MM.1S (cell line): ENCODE data around the gene SPATA17.

Experiments
- DNase-seq: peaks from one replicate; pipeline ENCODE4 v3.0.0-alpha.2; 2015
- H2AFZ ChIP-seq: fragments of 300-600 bp; sonication (generic); 2 replicates; pipeline ENCODE4 v1.6.0; 2016; ENCODE audit warnings: antibody characterized with exemption, low read length
- H3F3A ChIP-seq: fragments of 300-600 bp; sonication (generic); 2 replicates; pipeline ENCODE4 v1.6.1; 2016; ENCODE audit warnings: mild to moderate bottlenecking, antibody characterized with exemption, low read length, moderate library complexity, mixed read lengths; ENCODE audit not compliant: insufficient read depth
- H3K27ac ChIP-seq: fragments of 300-600 bp; sonication (generic); 2 replicates; pipeline ENCODE4 v1.5.1; 2016; ENCODE audit warnings: mild to moderate bottlenecking, low read length
- H3K27me3 ChIP-seq: fragments of 300-600 bp; sonication (generic); replicated peaks from 2 replicates; pipeline ENCODE4 v1.6.0; 2016; ENCODE audit warnings: low read length; ENCODE audit not compliant: insufficient read depth
- H3K36me3 ChIP-seq: fragments of 300-600 bp; sonication (generic); replicated peaks from 2 replicates; pipeline ENCODE4 v1.6.1; 2016; ENCODE audit warnings: mild to moderate bottlenecking, low read length, mixed read lengths; ENCODE audit not compliant: insufficient read depth
- H3K4me1 ChIP-seq: fragments of 300-600 bp; sonication (generic); 2 replicates; pipeline ENCODE4 v1.6.1; 2016; ENCODE audit warnings: low read length, mixed read lengths
- H3K4me2 ChIP-seq: fragments of 300-600 bp; sonication (generic); 2 replicates; pipeline ENCODE4 v1.6.0; 2016; ENCODE audit warnings: low read depth, low read length
- H3K4me3 ChIP-seq: fragments of 300-600 bp; sonication (generic); 2 replicates; pipeline ENCODE4 v1.5.1; 2016; ENCODE audit warnings: low read length, mixed read lengths
- H3K79me2 ChIP-seq: fragments of 300-600 bp; sonication (generic); 2 replicates; pipeline ENCODE4 v1.6.1; 2016; ENCODE audit warnings: mixed run types, low read length, mixed read lengths
- H3K9ac ChIP-seq: fragments of 300-600 bp; sonication (generic); 2 replicates; pipeline ENCODE4 v1.6.1; 2016; ENCODE audit warnings: low read length, mixed read lengths
- H3K9me2 ChIP-seq: fragments of 300-600 bp; sonication (generic); replicated peaks from 2 replicates; pipeline ENCODE4 v1.6.1; 2016; ENCODE audit warnings: mild to moderate bottlenecking, low read length, mixed read lengths; ENCODE audit not compliant: insufficient read depth
- H3K9me3 ChIP-seq: fragments of 300-600 bp; sonication (generic); replicated peaks from 2 replicates; pipeline ENCODE4 v1.6.1; 2016; ENCODE audit warnings: mild to moderate bottlenecking, low read length, mixed read lengths; ENCODE audit not compliant: insufficient read depth
- H4K20me1 ChIP-seq: fragments of 300-600 bp; sonication (generic); 2 replicates; pipeline ENCODE4 v1.6.1; 2016; ENCODE audit warnings: mild to moderate bottlenecking, low read length, moderate library complexity, mixed read lengths; ENCODE audit not compliant: insufficient read depth
- CTCF ChIP-seq: fragments of 300-600 bp; sonication (generic); IDR thresholded peaks from 2 replicates; pipeline ENCODE4 v1.5.1; 2016; ENCODE audit warnings: antibody characterized with exemption, low read length, mixed read lengths
- EZH2 ChIP-seq: fragments of 300-600 bp; sonication (generic); optimal IDR thresholded peaks from 2 replicates; pipeline ENCODE3; 2017; ENCODE audit warnings: low read depth, mild to moderate bottlenecking, antibody characterized with exemption, low read length, mixed read lengths
- EZH2phosphoT487 ChIP-seq: fragments of 300-600 bp; sonication (generic); IDR thresholded peaks from 2 replicates; pipeline ENCODE4 v1.6.1; 2018; ENCODE audit warnings: antibody characterized with exemption, low read length

Gene SPATA17

GRCh38 chr1:217721692-217722091 is 90.5 kb downstream of the SPATA17 start:
- Histone ChIP-seq H3K79me2 (no peaks in the 10 kb centered on the region), H4K20me1 (no peaks in the 10 kb centered on the region), H3K36me3 (no peaks in the 10 kb centered on the region), H3K27ac (no peak overlapping the region), H3K9me3 (no peaks in the 10 kb centered on the region), H3K4me1 (no peaks in the 10 kb centered on the region), H3K9ac (no peak overlapping the region), H3F3A (no peaks in the 10 kb centered on the region), H3K4me2 (no peak overlapping the region), H2AFZ (no peak overlapping the region), H3K27me3 (no peaks in the 10 kb centered on the region), H3K4me3 (no peak overlapping the region), H3K9me2 (no peaks in the 10 kb centered on the region)
- no peak for DNase-seq
- no peak for TF ChIP-seq CTCF
- no peak for TF ChIP-seq EZH2
- TF ChIP-seq EZH2phosphoT487 = no peak

- no peaks in the 10 kb centered on the region for H3K79me2 ChIP-seq
- DNase-seq = no peak
- no peak overlapping the region for H3K4me3 ChIP-seq
- H3K4me1 ChIP-seq = no peaks in the 10 kb centered on the region
- TF ChIP-seq EZH2 (no peak), EZH2phosphoT487 (no peak), CTCF (no peak)
- H3K27ac ChIP-seq = no peak overlapping the region
- no peaks in the 10 kb centered on the region for H3F3A ChIP-seq
- no peak overlapping the region for H3K4me2 ChIP-seq
- no peaks in the 10 kb centered on the region for H3K9me2 ChIP-seq
- no peaks in the 10 kb centered on the region for H3K27me3 ChIP-seq
- H3K36me3 ChIP-seq = no peaks in the 10 kb centered on the region; the same call in 1 of the 2 replicates
- no peaks in the 10 kb centered on the region for H3K9me3 ChIP-seq
- H3K9ac ChIP-seq = no peak overlapping the region
- H4K20me1 ChIP-seq = no peaks in the 10 kb centered on the region
- H2AFZ ChIP-seq = no peak overlapping the region
These were observed 103.8 kb downstream of the SPATA17 start for GRCh38 chr1:217734973-217735372.

- no peaks in the 10 kb centered on the region for H4K20me1 ChIP-seq
- no peak overlapping the region for H3K4me2 ChIP-seq
- no peaks in the 10 kb centered on the region for H3K4me1 ChIP-seq
- H3K4me3 ChIP-seq = no peak overlapping the region
- no peak overlapping the region for H2AFZ ChIP-seq
- H3K9me2 ChIP-seq = no peaks in the 10 kb centered on the region
- H3K79me2 ChIP-seq = no peaks in the 10 kb centered on the region
- no peaks in the 10 kb centered on the region for H3K36me3 ChIP-seq
- no peak overlapping the region for H3K9ac ChIP-seq
- DNase-seq = peak; percentile 56
- no peak for TF ChIP-seq EZH2phosphoT487
- peak; percentile 81 for TF ChIP-seq CTCF
- H3K27me3 ChIP-seq = no peaks in the 10 kb centered on the region
- H3F3A ChIP-seq = no peaks in the 10 kb centered on the region
- no peak overlapping the region for H3K27ac ChIP-seq
- H3K9me3 ChIP-seq = no peaks in the 10 kb centered on the region
These were observed 116.1 kb downstream of the SPATA17 start for GRCh38 chr1:217747156-217747769.
